NCI-H82 treated with DMSO at 0.1 percent for 48 hours (cell line): ENCODE results near the gene CLIP4.
A peak's percentile ranks its signal among the peaks of the same experiment; 100 is the strongest.

Source experiments
- DNase-seq: peaks from one replicate; lab custom pipeline; 2025; ENCODE audit not compliant: unreplicated experiment; lab: John Stamatoyannopoulos, UW

Gene CLIP4

GRCh38 chr2:29218550-29219125 is 103.4 kb downstream of the CLIP4 start:
- DNase-seq: no peak

GRCh38 chr2:29219374-29219773 is 104.2 kb downstream of the CLIP4 start:
- DNase-seq: no peak

- no peak for DNase-seq
Observed at GRCh38 chr2:29220506-29221270, 105.5 kb downstream of the CLIP4 start.

- DNase-seq: no peak
Observed at GRCh38 chr2:29222381-29223179, 107.4 kb downstream of the CLIP4 start.

GRCh38 chr2:29223257-29223656 is 108.0 kb downstream of the CLIP4 start:
- DNase-seq: no peak

- no peak for DNase-seq
Observed at GRCh38 chr2:29223851-29224692, 108.9 kb downstream of the CLIP4 start.

GRCh38 chr2:29224693-29225551 is 109.7 kb downstream of the CLIP4 start:
- DNase-seq: no peak

- no peak for DNase-seq
Observed at GRCh38 chr2:29225814-29226213, 110.6 kb downstream of the CLIP4 start.

- DNase-seq: no peak
Observed at GRCh38 chr2:29226375-29226774, 111.2 kb downstream of the CLIP4 start.

GRCh38 chr2:29226808-29227207 is 111.6 kb downstream of the CLIP4 start:
- DNase-seq: no peak

- DNase-seq: no peak
Observed at GRCh38 chr2:29227935-29228675, 112.9 kb downstream of the CLIP4 start.

GRCh38 chr2:29228947-29229346 is 113.7 kb downstream of the CLIP4 start:
- no peak for DNase-seq

- no peak for DNase-seq
Observed at GRCh38 chr2:29229640-29230039, 114.4 kb downstream of the CLIP4 start.

- no peak for DNase-seq
Observed at GRCh38 chr2:29232041-29232440, 116.8 kb downstream of the CLIP4 start.

- DNase-seq: no peak
Observed at GRCh38 chr2:29233428-29233827, 118.2 kb downstream of the CLIP4 start.

- no peak for DNase-seq
Observed at GRCh38 chr2:29235411-29235810, 120.2 kb downstream of the CLIP4 start.

- DNase-seq: no peak
Observed at GRCh38 chr2:29236074-29236473, 120.9 kb downstream of the CLIP4 start.

GRCh38 chr2:29238497-29238896 is 123.3 kb downstream of the CLIP4 start:
- DNase-seq: peak; percentile 39
